CD4-positive, alpha-beta T cell treated with Interleukin-21 for 1 hour (primary cell): ENCODE measurements around the gene PRDX2.
"Not testable (repeated sequence)": the region's sequence is repeated elsewhere in the genome, so short reads cannot be mapped to it uniquely, and the experiment has no call there.

Experiments used
- DNase-seq: peaks from one replicate; pipeline ENCODE4 v3.0.0-alpha.2; 2020

Gene PRDX2

GRCh38 chr19:12801466-12802266 lies at the start of gene PRDX2, which contains the start of gene THSD8:
TSS of gene PRDX2 (minus strand) at chr19:12801800. CDS start at chr19:12801261, 539 bp downstream.
TSS of gene THSD8 (plus strand) at chr19:12802069. CDS start at chr19:12802072, 3 bp downstream.
- peak; percentile 83 for DNase-seq

- peak; percentile 82 for DNase-seq
These were observed 45.8 kb upstream of the PRDX2 start for GRCh38 chr19:12847159-12848139.

- DNase-seq, result not testable (repeated sequence)
These were observed 45.0 kb upstream of the PRDX2 start for GRCh38 chr19:12846613-12847012.

DNA sequence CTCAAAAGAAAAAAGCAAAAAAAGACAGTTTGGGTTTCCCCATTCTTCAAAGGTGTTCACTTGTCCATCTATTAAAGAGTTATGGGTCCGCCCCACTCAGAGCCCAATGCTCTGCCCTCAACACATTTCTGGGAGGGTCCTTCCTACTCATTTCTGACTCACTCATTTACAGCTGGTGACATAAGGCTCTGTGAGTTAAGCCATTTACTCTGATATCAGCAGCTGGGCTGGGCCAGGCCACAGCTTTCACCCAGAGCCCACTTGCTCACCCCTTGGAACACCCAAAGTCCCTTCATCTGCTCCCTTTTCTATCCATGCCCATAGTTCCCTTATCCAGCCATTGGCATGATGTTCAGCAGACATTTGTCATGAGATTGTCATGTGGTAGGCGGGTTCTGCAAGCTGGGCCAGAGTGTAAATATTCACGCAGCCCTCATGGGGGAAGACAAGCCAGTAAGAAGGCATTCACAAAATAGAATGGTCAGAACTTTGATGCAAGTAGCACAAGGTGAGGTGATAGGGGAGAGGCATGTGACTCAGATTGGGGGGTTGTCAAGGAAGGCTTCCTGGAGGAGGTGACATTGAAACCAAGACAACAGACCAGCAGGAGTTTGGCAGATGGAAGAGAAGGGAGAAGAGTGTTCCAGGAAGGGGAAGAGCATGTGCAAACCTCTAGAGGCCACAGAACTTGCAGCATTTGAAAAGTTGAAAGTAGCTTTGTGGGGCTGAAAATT lies 42.6 kb upstream of the PRDX2 start:
- no peak for DNase-seq

GRCh38 chr19:12843328-12843727 lies 41.7 kb upstream of the PRDX2 start:
- no peak for DNase-seq

DNA sequence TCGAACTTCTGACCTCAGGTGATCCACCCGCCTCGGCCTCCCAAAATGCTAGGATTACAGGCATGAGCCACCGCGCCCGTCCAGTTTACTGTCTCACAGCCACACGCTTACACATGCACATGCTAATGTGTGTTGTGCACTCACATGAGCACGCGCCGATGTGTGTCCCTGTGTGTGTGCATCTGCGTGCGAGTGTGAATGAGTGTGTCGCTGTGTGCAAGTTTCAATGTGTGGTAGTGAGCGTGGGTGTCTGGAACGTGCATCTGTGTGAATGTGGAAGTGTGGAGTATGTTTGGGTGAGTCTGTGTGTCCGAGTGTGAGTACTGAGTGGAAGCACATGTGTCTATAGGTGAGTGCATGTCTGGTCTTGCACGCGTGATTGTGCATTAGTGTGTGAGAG lies 40.9 kb upstream of the PRDX2 start:
- DNase-seq, result no peak

DNA sequence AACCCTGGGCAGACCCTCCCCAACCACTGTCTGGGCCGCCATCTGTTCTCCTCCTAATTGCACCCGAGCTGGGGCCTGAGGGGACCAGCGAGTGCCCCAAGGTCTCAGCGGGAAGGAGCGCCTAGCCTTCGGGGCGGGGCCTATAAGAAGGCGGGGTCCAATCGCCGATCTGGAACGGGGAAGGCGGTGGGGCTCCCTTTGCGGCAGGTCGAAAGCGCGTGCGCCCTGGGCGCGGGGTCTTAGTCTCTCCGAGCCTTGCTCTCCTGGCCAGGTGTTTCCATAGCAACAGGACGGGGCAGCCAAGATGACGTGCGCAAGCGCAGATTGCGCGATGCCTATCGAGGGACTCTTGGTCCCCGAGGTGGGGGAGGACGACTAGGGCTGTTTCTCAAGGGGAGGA lies 39.5 kb upstream of the PRDX2 start:
- no peak for DNase-seq

GRCh38 chr19:12840091-12841079 lies 38.8 kb upstream of the PRDX2 start:
- DNase-seq, result peak; percentile 39

DNA sequence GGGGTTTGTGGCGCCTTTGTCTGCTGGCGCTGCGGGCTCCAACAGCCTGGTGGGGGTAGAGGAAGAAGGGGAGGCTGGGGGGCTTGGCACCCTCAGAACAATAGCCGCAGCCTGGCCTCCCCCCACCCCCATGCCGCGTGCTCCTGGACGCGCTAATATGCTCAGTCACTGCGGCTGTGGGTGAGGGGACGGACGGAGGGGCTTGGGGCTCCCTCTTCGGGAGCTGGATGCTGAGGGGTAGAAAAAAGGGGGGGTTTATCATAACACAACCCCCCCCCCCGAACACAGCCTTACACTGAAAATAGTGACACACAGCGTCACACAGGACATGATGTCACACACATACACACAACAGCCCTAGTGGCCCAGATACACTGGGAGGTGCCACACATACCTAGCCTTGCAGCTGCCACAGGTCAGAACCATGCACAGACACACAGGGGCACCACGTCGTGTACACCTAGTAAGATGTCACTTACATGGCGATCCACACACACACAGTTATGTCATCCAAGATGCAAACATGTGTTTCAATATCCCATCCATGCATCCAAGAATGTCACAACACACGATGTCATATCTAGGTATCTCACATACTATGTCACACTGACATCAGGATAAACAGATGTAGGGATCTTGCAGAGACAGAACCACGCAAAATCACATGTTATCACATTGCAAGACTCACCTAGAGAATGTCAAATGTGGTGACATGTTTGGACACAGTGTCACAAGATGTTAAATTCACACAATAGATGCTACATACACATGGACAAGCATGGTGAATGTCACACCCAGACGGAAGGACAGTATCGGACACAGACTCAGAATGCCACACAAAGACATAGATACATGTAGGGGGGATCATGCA lies 37.5 kb upstream of the PRDX2 start:
- DNase-seq, result no peak

DNA sequence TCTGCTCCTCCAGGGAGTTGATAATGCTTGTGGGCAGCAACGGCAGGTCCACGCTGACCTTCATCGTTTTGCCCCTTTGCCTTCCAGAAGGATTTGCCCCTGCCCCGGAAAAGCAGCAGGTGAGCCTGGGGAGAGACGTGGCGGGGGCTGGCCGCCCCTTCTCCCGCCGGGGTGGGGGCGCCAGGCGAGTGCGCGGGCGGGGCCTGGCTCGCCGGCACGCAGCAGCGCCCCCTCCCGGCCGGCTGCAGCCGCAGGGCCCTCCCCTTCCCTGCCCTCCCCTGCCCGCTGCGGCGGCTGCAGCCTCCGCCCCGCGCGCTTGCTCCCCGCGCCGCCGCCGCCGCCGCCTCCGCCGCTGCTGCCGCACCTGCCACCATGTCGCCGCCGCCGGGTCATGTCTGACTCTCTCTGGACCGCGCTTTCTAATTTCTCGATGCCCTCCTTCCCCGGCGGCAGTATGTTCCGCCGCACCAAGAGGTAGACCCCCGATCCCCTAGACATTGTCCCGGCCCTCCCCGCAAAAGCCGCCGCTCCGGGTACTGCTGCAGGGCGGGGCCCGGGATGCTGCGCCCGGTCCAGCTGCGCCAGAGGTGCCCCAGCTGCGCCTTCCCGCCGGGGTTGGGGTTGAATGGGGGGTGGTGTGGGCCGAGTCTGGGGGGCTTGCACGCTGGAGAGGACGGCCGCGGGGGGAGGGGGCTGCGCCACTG lies 36.7 kb upstream of the PRDX2 start, which contains the start of gene MAST1:
MAST1 (plus strand) TSS at position 334 of the 704 bp plus-strand sequence; CDS start at position 392, 58 bp downstream.
- DNase-seq, result peak; percentile 52

DNA sequence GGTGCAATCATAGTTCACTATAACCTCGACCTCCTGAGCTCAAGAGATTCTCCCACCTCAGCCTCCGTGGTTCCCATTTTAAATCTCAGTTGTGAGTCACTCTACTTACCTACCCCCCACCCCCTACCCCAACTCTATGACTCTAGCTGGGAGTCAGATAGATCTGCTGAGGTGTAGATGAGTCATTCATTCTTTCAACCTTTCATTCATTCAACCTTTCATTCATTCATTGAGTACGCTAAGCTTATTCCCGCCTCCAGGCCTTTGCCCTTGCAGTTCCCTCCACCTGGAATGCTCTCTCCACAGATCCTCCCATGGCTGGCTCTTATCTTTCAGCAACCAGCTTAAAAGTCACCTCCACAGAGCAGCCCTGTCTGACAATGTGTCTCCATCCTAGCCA lies 35.6 kb upstream of the PRDX2 start:
- no peak for DNase-seq

- no peak for DNase-seq
These were observed 34.9 kb upstream of the PRDX2 start for GRCh38 chr19:12836529-12836863.

DNA sequence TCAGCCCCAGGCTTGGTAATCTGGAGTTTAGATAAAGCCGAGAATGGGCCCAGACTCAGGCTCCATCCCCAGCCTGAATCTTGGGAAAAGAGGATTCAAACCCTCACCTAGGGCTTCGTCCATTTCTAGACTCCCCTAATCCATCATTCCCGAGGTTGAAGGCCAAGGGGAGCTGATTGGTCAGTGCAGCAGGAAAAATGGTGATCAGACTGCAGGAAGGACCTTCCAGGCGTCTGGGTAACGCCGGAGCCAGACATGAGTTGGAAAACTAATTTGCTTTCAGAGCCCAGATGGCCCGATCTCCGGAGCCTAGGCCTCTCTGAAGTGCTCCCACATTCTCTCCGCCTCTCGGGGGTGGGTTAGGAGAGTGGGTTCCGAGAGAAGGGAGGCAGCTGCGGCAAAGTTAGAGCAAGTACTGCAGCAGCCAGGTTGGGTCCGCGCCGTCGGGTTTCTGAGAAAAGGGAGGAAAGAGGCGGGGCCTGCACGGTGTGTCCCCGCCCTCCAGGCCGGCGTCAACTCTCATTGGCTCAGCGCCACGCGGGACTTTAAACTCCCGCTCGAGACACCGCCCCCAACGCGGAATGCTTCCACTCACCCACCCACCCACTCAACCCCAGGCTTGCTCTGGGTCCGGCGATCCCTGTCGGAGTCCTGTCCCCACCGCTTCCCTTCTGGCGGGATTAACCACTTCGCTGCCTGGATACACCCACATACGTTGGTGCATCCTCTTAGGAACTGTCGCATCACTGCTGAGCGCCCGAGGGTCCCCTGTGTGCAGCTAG lies 33.6 kb upstream of the PRDX2 start:
- DNase-seq, result no peak

- DNase-seq, result no peak
These were observed 33.0 kb upstream of the PRDX2 start, which contains the start of gene RTBDN for GRCh38 chr19:12834566-12834943. TSS of gene RTBDN (minus strand) at chr19:12834579. CDS start at chr19:12829979, 4,600 bp downstream.

GRCh38 chr19:12833738-12834565 lies 32.4 kb upstream of the PRDX2 start:
- peak; percentile 59 for DNase-seq

DNA sequence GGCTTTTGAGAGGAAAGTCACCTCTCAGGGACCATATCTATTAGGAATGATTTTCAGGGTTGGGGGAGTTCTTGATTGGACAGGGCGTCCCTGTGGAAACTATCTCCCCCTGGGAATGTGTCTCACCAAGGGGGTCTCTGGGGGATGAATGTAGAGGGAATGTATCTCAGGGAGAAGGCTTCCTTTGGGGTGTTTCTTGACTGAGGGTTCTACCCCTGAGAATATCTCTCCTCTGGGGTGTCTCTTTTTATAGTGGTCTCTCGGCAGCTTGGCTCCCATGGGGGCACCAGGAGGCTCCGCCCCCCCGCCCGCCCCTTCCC lies 31.8 kb upstream of the PRDX2 start:
- no peak for DNase-seq

DNA sequence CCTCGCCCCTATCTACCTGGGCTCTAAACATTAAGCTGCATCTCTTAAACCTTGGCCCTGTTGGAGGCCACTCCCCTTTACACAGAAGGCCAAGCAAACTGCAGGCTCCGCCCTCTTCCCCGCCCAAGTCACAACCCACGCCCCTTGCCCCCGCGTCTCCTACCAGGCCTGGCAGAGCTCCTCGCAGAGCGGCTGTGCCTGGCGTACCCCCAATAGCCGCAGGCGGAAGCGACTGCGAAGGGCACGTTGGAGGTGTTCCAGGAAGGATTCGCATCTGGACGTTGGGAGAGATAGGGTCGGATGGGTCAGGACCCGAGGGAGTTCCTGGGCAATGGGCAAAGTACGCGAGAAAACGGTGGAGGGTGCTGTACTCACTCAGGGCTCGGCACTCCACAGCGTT lies 26.9 kb upstream of the PRDX2 start:
- no peak for DNase-seq
